ENCODE data around the gene SPANXN2.
"Not testable (repeated sequence)": the region's sequence is repeated elsewhere in the genome, so short reads cannot be mapped to it uniquely, and the experiment has no call there.

SPANXN2 gene, protein sequence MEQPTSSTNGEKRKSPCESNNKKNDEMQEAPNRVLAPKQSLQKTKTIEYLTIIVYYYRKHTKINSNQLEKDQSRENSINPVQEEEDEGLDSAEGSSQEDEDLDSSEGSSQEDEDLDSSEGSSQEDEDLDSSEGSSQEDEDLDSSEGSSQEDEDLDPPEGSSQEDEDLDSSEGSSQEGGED
- 0 reads per million in 2 donors for total RNA-seq

DNA sequence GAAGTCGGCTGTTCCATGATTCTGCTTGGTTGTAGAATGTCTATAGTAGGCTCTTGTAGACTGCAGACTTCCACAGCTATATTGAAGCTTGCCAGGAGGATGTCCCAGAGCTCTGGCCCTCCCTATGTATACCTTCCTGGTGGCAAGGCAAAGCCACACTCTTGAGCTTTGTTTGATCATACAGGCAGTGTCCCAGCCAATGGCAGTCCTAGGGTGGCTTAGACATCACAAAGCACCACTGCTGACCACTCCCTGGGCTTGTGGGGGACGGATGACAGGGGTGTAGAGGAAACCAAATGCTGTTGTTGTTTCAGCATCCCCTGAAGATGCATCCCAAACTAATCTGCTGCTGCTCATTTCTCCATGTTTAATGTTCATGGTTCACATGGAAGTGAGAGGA is at the start of gene SPANXN2:
Gene SPANXN2, minus strand, starts transcription at position 101 of the 400 bp plus-strand sequence. Its CDS starts 84 bp downstream, at position 17.
- not testable (repeated sequence) for DNase-seq

DNA sequence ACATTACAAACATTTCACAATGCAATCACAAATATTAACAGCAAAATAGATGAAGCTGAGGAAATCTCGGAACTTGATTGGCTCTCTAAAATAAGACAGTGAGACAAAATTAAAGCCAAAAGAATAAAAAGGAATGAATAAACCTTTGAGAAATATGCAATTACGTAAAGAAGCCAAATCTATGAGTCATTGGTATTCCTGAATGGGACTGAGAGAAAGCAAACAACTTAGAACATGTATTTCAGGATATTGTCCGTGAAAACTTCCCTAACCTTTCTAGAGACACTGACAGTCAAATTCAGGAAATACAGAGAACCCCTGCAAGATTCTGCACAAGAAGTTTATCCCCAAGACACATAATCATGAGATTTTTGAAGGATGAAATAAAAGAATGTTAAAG is 48.4 kb upstream of the SPANXN2 start:
- no peak for DNase-seq

DNA sequence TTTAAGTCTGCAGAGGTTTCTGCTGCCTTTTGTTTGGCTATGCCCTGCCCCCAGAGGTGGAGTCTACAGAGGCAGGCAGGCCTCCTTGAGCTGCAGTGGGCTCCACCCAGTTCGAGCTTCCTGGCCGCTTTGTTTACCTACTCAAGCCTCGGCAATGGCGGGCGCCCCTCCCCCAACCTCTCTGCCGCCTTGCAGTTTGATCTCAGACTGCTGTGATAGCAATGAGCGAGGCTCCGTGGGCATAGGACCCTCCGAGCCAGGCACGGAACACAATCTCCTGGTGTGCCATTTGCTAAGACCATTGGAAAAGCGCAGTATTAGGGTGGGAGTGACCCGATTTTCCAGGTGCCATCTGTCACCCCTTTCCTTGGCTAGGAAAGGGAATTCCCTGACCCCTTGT is 47.2 kb upstream of the SPANXN2 start:
- DNase-seq: not testable (repeated sequence)

DNA sequence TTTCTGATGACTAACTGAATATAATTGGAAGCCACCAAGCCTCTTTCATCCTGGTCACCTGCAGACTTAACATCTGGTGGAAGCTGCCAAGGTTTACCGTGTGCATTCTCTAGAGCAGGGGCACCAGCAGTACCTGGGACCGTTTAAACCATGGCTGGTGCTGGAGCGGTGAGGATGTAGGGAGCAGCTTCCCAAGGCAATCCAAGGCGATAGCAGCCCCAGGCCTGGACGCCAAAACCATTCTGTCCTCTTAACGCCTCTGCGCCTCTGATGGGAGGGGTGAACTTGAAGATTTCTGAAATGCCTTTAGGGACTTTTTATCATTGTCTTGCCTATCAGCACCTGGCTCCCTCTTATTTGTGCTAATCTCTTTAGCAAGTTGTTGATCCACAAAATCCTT is 37.3 kb upstream of the SPANXN2 start:
- no peak for DNase-seq

DNA sequence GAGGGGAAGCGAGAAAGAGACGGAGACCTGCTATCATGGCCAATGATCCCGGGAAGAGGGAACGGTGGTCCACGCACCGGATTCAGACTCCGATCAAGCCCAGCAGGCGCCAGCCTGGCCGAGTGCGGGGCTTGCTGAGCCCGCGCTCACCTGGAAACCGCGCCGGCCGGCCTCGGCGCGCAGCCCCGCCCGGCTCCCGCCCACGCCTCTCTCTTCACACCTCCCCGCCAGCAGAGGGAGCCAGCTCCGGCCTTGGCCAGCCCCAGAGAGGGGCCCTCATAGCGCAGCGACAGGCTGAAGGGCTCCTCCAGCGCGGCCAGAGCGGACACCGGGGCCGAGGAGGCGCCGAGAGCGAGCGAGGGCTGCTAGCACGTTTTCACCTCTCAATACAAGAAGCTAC is 36.8 kb upstream of the SPANXN2 start:
- no peak for DNase-seq

DNA sequence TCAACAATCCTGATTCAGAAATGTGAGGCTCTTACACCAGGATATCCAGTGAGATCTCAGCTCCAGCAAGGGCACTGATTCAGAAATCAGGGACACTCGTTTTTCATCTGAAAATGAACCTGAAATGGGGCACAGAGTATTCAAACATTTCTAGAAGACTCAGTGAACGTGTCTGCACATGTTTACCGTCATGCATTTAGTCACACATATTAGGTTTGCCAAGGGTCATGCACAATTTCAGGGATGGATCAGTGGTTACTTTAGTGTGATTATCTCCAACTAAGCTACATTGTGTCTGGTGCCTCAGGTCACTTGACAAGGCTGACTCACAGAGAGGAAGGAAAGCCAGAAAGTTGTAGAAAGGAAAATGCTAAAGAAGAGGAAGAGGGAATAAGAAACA is 33.6 kb upstream of the SPANXN2 start:
- no peak for DNase-seq

DNA sequence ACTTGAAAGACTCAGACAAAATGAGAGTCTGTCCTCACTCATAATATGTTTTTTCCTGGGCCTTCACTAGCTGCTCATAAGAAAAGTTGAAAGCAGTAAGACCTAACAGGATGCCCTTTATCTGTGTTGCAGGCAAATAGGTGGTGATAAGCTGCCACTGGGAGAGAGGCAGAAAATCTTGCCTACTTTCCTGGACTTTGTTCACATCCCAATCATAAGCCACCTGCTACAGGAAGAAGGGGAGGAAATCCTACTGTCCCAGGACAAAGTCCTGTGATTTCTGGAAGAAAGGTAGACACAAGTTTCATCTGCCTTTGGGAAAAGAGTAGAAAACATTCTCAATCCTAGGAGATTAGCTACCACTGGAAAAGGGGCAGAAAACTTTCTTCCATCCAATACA is 13.3 kb upstream of the SPANXN2 start:
- DNase-seq: no peak

DNA sequence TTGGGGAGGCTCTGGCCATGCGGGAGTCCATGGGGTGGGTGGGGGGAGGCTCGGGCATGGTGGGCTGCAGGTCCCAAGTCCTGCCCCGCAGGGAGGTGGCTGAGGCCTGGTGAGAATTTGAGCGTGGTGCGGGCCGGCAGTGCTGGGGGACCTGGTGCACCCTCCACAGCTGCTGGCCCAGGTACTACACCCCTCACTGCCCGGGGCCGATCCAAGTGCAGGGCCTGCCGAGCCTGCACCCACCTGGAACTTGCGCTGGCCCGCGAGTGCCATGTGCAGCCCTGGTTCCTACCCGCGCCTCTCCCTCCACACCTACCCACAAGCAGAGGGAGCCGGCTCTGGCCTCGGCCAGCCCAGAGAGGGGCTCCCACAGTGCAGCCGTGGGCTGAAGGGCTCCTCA is 5.7 kb upstream of the SPANXN2 start:
- DNase-seq: no peak

DNA sequence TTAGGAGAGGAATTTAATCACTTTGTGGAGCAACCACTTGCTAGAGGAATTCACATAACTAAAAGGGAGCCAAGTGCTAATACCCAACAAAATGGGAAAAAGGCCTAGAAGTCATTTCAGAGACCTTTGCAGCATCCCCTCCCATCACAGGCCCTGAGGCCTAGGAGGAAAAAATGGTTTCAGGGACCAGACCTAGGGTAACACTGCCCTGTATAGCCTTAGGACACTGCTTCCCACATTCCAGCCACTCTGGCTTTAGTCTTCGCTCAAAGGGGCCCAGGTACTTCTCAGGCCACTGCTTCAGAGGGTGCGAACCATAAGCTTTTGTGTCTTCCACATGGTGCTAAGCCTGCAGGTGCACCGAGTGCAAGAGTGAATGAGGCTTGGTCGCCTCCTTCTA is 19.1 kb downstream of the SPANXN2 start:
- DNase-seq: no peak

DNA sequence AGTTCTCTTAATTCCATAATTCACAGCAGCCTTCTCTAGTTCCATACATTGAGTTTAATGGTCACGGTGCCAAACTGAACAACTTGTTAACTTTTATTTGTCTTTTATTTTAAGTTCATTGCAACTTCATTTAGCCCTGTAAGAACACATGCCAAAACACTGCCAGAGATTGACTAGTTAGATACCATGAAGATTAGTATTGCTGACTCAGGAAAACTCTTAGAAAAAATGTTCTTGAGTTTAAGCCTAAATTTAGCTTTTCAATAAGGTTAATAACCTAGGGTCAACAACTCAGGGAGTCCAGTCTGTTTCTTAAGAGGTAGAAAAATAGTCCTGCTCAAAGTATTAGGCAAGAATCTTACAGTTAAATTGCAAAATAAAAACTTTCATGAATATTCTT is 25.7 kb downstream of the SPANXN2 start:
- no peak for DNase-seq

DNA sequence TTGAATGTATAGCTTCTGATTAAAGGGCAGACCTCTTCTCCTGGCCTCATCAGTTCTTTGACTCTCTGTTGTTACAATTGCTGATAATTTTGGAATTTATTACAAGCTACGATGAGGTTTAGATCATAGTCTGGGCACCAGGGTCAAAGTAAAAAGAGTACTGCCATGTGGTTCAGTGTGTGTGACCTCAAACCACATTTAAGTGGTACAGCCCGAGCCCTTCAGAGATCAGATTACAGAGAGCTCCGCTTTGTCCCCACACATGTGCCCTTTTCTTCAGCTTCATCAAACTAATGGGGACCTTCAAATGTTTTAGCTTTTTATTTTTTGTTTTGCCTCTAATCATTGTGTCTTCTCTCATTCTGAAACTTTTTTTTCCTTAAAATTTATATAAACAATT is 37.1 kb downstream of the SPANXN2 start:
- no peak for DNase-seq

DNA sequence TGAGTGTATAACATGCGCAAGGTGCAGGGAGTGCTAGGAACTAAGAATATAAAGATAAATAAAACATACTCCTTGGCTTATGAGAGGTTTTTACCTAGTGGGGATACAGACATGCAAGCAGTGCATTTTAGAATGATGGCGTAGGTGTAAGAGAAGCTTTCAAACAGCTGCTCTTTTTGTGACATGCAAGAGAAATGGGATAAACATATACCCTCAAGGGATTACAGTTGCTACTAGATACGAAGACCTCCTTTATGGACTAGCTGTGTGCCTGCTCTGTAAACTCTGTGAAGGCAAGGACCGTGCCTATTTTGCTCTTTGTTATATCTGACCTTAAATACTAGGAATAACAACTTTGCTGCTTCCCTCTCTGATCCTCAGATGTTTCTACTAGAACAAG is 45.6 kb downstream of the SPANXN2 start:
- DNase-seq: no peak

DNA sequence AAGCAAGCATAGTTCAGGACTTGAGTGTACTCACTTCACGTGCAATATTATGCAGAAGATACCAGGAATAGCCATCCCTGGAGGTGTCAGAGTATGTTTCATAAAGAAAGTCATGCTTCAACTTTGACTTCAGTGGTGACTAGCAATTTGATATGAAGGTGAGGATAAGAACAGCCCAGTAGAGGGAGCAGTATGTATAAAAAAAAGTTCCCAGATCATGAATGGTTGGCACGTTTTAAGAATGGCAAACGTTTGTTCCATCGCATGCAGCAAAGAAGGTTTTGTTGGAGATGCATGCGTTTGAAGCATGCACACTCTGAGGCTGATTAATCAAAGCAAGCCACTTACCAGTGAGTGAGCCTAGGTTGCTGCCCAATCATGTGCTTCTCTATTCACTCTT is 51.2 kb downstream of the SPANXN2 start:
- DNase-seq: no peak

DNA sequence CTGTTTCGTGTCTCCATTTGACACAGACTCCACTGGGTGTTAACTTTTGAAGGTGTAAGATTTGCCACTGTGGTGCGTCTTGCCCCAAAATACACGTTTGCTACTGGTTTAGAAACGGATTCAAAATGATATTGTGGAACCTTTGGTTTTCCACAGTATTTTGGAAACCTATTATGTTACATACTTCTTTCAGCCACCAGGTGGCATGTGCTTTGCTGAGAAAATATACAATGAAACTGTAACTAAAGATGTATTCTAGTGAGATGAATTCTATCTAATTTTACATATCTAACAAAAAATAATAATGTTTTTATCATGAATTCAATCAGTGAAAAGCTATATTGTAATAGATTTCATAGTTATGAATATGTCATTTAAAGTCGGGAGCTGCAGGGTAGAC is 56.2 kb downstream of the SPANXN2 start:
- DNase-seq: no peak

DNA sequence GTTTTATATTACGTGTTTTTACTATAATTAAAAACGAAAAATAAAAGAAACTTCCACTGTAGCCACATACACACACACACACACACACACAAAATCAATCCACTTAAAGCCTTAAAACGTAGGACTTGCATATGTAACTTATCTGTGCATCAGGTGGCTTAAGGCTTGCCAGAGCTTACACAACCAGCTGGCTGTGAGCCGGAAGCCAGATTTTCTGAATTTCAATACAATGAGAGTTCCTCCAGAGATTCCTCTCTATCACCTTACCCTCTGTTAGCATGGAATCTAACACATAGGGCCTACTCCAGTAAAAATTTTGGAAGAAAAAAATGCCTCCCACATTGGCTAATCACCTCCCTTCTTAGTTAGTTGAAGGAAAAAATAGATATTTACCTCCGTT is 56.8 kb downstream of the SPANXN2 start:
- no peak for DNase-seq
